ENCODE results near the gene ELOVL7.
"Not testable (repeated sequence)": the region's sequence is repeated elsewhere in the genome, so short reads cannot be mapped to it uniquely, and the experiment has no call there.

ELOVL7 gene

DNA sequence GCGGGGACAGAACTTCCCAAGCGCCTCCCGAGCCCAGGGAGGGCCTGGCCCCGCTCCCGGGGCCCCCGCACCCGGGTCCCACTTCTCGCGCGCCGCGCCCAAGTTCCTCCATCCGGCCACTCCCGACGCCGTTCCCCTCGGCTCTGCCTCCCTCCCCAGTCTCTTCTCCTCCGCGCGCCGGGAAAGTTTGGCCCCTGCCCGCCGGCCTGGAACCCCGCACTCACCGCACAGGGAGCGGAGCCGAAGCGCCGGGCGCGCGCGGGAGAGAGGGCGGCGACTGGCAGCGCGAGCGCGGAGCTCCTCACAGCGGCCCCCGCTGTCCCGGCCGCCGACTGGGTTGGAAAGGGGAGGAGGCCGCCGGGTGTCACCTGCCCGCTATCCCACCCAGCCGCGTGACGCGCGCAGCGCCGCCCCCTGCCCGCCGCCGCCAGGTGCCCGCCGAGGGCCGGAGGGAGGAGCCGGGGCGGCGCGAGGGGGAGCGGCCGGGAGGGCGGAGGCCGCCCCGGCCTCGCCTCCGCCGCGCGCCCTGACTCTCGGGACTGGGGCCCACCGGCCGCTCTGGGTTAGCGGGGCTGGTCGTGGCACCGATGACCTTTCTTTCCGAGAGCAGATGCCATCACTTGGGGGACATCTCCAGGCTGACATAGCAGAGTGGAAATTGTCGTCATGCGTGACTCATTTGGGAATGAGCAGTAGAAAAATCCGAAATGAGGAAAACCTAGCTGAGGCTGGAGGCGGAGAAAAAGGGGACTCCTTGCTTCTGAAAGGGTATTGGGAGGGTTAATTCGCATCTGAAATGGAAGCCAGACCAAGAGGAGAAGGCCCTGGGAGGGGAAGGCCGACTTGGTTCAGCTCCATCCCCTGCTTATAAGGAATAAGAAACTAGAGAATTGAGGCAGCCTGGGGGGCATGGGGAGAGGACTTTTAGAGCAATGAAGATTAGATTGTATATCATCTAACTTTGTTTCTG lies at the start of gene ELOVL7:
ELOVL7 (minus strand) TSS at position 334 of the 970 bp plus-strand sequence. CDS start 56,872 bp downstream, outside the sequence.
- DNase-seq (ENCODE audit: low spot score): peak; percentile 83

DNA sequence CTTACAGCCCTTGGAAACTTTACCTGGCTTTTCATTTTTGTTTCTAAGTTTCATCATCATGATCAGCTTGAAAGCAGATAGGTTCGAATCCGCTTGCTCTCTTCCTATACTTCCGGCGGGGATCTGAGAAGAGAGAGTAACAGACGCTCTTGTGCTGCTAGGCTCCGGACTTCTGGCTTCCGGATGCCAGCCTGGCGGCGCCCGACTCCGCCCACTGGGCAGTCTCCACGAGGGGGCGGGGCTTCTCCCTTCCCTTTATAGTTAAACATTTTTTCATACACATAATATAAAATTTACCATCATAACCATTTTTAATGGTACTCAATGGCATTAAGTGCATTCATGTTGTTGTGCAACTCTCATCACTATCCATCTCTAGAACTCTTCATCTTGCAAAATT lies 49.5 kb upstream of the ELOVL7 start:
- DNase-seq (ENCODE audit: low spot score): no peak

DNA sequence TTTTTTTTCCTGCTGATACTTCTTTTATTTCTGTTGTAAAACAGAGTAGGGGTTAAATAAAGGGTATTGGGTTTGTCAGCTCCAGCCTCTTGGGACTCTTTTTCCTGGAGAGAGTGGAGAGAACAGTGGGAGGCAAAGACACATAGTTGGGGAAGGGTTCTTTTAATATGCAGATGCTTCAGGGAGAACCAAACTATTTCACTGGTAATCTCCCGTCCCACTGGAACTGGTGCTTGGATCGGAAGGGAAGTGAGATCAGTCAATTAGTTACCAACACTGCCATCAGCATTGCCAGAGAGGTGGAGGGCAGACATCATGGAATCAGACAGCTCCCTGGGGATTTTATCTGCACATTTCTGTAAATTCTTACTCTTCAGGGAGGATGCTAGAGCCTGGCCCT lies 47.6 kb upstream of the ELOVL7 start:
- DNase-seq (ENCODE audit: low spot score): no peak

DNA sequence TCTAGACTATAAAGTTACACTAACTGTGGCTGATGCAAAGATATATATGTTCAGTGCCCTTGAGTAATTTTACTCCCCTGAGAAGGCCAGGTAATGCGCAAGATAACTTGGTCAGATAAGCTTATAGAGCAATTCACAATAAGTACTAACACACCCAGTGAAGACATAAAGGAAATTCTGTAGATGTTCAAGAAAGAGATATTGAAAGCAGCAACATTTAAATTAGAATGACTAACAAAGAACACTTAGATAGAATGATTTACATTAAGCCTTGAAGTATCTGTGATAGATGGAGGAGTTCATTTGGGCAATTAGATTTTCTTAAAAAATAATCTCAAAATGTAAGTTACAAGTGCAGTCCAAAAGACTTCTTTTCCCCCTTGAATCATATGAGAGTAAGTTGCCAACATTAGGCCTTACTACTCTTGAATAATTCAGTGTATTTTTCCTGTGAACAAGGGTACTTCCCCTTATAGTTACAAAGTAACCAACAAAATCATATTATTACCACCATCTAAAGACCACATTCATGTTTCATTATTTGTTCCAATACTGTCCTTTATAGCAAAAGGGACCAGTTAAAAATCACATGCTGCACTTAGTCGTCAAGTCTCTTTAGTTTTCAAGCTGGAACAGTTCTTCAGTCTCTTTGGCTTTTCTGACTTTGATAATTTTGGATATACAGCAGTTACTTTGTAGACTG lies 44.4 kb upstream of the ELOVL7 start:
- DNase-seq (ENCODE audit: low spot score): no peak

DNA sequence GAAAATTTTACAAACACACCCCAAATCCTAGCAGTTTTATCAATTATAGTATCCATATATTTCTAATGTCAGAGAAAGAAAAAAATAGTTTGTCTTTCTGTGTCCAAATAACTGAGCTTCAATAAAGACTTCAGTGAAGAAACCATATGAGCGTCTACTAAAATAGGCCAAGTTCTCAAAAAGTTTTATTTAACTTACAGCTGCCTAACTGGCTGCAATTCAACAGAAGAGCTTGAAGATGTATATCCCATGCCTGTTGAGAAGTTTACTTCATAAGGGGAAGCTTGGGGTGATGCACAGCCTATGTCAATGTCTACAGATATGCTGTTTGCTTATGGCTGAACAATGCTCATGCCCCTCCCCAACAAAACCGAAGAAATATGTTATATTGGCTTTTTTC lies 43.7 kb upstream of the ELOVL7 start:
- DNase-seq (ENCODE audit: low spot score): no peak

DNA sequence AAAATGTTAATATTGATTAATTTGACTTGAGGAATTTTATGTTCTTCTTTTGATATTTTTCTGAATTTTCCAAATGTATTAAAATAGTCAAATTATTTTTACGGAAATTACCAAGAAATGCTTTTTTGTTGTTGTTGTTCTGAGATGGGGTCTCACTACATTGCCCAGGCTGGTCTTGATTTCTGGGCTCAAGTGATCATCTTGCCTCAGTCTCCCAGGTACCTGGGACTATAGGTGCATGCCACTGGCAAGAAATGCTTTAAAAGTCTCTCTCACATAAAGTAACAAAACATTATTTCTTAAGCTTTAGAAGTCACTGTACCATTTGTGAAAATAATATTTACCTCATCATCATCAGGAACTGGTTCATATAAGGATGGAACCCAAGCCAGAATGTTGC lies 43.0 kb upstream of the ELOVL7 start:
- DNase-seq (ENCODE audit: low spot score): no peak

DNA sequence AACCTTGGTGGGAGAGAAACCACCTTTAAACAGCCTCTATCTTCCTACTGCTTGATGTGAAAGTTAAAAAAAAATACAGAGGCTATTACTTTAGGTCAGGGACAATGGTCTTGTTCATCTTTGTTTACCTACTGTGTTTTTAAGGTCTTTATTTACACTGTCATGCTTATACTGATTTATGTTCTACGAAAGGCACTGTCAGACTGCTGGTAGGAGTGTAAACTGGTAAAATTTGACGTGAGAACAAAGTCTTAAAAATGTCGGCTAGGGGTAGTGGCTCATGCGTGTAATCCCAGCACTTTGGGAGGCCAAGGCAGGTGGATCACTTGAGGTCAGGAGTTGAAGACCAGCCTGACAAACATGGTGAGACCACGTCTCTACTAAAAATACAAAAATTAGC lies 42.1 kb upstream of the ELOVL7 start:
- peak; percentile 40 for DNase-seq (ENCODE audit: low spot score)

DNA sequence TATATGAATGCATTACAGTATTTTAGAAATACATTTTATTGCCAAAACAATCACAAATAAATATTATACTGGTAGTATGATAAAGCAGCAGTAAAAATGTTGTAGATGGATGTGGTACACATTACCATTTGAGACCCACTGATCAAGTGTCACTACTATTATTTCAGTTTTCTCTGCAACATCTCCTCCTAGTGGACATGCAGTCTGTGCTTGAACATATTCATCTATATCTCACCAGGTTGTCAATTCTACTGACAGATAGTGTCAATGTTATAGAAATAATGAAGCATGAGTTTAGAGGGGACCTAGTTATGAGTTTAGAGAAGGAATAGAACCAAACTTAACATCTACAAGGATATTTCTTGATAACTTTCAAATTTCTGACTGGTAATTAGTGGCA lies 39.2 kb upstream of the ELOVL7 start:
- DNase-seq (ENCODE audit: low spot score): peak; percentile 37

DNA sequence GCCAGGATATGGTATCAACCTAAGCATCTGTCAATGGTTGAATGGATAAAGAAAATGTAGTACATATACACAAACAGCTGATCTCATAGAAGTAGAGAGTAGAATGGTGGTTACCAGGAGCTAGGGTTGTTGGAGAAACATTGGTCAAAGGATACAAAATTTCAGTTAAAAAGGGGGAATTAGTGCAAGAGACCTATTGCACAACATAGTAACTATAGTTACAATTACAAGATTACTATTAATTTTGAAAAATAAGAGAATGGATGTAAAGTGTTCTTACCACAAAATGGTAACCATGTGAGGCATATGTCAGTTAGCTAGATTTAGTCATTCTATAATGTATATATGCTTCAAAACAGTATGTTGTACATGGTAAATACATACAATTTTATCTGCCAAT lies 28.8 kb upstream of the ELOVL7 start:
- no peak for DNase-seq (ENCODE audit: low spot score)

DNA sequence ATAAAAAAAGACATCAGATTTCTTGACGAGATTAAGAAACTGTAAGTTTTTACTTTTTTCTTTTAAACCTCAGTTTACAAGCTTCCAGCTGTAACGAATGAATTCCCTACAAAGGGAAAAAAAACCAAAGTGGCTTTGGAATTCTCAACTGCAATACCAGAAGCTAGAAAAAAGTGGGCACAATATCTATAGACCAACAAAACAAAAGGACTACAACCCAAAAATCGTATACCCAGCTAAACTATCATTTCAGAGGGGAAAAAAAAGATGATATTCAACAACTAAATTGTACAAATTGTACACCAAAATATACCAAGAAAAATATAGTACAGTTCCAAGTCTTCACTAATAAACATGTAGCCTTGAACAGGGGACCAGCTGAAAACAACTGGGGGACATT lies 26.8 kb upstream of the ELOVL7 start:
- no peak for DNase-seq (ENCODE audit: low spot score)

DNA sequence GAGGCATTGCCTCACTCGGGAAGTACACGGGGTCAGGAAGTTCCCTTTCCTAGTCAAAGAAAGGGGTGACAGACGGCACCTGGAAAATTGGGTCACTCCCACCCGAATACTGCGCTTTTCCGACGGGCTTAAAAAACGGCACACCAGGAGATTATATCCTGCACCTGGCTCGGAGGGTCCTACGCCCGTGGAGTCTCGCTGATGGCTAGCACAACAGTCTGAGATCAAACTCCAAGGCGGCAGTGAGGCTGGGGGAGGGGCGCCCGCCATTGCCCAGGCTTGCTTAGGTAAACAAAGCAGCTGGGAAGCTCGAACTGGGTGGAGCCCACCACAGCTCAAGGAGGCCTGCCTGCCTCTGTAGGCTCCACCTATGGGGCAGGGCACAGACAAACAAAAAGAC lies 16.5 kb upstream of the ELOVL7 start:
- DNase-seq (ENCODE audit: low spot score): not testable (repeated sequence)

DNA sequence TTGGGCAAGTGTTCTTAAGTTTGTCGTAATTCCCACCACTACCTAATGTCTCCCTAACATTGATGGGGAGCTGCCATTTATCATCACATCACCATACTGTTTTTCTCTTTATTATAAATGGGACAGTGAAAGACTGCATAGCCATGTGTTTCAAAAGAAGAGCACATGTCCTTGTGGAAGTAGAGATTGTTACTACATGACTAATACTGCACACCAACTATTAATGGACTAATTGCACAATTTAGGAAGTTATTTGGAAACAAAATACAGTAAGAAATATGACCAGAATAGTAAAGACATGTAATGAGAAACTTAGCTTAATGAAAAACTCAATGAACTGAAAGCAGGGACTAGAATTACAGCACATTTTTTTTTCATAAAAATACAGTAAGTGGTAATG lies 12.0 kb upstream of the ELOVL7 start:
- no peak for DNase-seq (ENCODE audit: low spot score)

DNA sequence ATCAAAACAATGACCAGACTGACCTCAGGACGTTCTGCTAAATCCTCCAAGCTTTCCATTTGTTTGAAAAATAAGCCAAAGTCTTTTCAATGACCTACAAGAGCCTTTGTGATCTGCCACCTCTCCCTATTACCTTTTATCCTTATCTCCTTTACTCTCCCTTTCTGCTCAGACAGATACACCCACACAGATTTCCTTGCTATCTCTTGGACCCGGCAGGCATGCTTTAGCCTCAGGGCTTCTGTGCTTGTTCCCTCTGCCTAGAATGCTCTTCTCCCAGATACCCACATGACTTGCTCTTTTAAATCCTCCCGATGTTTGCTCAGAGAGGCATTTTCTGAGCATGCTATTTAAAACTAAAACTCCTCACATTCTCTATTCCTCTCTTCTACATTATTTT lies 8.9 kb upstream of the ELOVL7 start:
- DNase-seq (ENCODE audit: low spot score): no peak

DNA sequence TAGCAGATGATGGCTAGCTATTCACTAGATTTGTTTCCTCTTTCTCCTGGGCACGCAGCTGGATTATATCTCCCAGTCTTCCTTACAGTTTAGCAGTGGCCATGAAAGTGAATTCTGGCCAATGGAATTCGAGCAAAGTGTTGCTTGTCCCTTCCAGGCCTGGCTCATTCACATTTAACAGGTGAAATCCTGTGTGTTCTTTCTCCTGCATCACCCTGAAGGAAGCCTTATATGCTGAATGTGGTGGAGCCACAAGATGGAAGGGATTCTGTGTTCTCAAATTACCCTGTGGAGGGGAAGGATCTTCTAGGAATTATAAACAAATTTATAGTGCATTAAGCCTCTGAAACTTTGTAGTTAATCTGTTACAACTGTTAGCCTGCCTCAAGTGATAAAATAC lies 8.2 kb upstream of the ELOVL7 start:
- DNase-seq (ENCODE audit: low spot score): no peak

DNA sequence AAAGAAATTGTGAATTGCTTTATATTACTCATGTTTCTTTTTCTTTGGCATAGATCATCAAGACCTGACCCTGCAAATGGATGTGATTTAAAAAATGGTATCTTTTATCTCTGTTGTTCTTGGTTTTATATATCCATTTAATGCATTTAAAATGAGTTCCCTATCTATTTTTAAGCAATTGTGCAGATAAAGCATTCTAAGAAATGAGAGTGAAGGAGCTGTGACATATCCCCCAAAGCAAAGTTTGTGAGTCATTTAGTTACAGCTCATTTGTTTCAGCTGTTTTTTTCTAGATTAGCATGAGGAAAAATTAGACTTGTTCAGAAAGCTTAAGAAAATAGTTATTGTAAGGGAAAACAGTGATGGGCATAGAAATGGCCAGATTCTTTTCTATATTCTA lies 7.6 kb upstream of the ELOVL7 start:
- DNase-seq (ENCODE audit: low spot score): no peak

DNA sequence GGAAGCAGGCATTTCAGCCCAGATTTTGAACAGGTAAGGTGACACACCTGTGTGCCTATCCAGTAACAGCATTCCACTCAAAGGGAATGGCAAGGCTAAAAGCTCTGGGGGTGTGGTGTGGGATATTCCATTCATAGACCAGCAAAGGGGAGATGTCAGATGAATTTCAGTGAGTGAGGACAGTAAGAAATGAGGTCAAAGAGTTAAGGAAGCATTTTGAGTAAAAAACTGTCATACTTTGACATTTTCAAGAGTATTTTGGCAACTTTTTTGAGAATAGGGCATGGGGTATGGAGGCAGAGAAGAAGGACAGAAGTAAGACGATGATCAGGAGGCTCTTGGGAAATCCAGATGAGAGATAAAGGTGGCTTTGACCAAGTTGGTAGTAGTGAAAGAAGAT lies 2.2 kb upstream of the ELOVL7 start:
- DNase-seq (ENCODE audit: low spot score): no peak

DNA sequence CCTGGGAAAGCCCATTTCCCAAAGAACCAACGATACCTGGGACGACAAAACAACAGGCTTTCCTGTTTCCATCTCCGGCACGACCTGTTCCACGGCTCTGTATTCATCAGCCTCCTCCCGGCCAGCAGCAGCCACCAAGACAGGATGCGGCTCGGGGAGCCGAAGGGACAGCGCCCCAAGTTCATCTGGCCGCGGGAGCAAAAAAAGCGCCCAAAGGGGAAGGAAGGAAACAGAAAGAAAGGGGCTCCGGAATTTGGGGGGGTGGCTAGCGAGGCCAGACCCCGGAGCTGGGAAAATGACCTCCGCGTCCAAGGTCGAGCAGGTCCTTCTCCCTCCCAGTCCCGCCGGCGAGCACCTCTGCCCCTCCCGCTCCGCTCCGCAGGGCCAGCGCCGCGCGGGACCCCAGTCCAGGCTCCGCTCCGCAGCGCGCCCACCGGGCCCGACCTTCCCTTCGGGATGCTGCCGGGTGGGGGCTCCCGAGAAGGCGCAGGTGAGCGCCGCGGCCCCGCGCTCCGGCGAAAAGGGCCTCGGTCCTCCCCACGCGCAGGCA lies 608 bp downstream of the ELOVL7 start:
- DNase-seq (ENCODE audit: low spot score): peak; percentile 37

DNA sequence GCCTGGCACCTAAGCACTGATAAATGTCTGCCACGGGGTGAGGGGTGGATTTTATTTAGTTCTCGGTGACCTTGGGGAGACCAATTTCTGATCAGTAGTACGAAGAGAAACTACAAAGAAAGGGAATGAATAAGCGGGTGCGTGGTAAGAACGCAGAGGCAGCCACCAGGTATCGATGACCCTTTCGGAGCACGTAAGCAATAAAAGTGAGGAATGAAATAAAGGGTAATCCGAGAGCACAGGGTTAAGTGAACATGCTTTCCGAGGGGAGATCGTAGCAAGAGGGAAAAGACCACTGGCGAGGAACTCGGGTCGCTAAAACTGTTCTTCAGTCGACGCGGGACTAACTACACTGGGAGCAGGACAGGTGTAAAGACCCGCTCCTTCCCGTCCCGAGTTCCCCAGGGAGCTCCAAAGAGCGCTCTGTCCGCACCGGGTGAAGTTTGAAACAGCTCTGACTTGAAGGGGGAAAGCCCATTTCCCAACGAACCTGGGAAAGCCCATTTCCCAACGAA lies 1.1 kb downstream of the ELOVL7 start:
- DNase-seq (ENCODE audit: low spot score): peak; percentile 30

DNA sequence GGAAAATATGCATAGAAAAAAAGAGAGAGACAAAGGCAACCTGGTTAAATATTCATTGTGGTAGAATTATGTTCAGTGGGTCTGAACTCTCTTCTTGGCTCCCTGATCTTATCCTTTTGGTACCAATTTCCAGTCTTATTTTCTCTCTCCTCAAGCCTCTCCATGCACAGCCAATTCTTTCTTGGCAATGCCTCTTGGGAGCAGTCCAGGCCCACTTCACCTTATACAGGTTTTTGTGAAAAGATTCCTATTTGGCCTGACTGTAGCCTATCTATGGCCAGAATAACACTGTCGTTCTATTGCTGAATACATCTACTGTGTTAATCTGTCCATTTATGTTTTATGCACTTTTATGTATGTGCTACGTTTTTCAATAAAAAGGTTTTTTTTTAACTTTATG lies 2.7 kb downstream of the ELOVL7 start:
- DNase-seq (ENCODE audit: low spot score): no peak

DNA sequence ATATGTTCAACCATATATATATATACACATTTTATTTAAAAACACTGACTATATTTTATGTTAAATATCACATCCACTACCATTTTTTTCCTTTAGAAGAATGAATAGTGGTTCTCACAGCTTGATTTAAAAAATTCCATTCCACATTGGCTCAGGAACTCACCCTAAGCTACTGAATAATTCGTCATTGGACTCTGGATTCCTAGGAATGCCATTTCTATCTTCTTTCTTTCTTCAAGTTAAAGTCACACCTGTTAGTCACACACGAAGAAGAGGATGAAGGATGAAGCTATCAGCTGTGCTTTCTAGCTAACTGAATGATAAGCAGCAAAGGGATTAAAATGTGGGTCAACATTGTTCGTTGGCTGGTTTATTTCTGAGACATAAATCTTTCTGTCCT lies 7.9 kb downstream of the ELOVL7 start:
- no peak for DNase-seq (ENCODE audit: low spot score)

DNA sequence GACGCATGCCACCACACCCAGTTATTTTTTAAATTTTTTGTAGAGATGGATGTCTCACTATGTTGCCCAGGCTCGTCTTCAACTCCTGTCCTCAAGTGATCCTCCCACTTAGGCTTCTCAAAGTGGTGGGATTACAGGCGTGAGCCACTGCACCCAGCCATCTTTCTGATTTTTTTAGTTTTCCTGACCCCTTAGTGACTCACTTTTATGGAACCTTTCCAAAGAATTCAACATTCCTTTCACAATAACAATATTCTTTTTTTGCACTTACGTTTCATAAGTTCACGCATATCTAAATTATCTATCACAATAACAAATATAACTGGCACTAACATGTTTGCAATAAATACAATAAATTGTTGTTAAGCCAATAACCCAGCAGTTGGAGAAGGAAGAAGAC lies 8.5 kb downstream of the ELOVL7 start:
- no peak for DNase-seq (ENCODE audit: low spot score)

DNA sequence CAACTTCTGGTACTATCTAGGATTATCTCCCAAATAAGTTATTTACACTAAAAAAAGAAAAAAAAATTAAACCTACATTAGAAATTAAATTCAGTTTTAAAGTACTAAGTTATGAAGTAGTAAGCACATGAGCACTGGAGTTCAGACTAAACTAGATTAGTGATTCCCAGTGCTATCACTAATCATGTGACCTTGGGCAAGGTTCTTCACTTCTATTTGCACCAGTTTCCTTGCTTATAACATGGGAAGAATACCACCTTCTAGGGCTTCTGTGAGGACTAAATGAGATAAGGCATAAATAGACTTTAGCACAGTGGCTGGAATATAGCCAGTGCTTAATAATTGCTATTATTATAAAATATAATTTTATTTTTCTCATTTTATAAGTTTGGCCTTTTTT lies 10.5 kb downstream of the ELOVL7 start:
- DNase-seq (ENCODE audit: low spot score): no peak

DNA sequence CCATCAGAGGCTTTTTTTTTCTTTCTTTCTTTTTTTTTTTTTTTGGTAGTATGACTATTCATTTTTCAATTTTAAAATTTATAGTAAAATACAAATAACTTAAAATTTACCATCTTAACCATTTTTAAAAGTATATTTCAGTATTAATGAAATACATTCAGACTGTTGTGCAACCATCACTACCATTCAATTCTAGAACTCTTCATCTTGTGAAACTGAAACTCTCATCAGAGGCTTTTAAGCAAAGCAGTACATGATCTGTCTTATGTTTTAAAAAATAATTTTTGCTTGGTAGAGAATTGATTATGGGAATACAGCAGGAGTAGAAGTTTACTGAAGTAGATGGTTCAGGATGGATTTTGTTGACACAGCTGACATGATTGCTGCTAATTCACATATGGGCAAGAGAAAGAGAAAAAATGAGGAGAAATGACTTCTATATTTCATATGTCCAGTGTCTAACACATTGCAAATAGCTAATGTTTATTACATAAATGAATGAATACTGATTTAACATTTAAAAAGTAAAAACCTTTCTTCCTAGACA lies 13.4 kb downstream of the ELOVL7 start:
- DNase-seq (ENCODE audit: low spot score): no peak

All from HuH-7 (cell line).